ENCODE data around the gene SAMHD1. TPM values are rescaled to one million over a fixed set of nuclear protein-coding genes. Genes with fewer than 3 reads are reported as not detected.
A peak's percentile ranks its signal among the peaks of the same experiment; 100 is the strongest.

Gene SAMHD1
- total and polyA plus RNA-seq, 9 of the 15 experiments (the other 6 are each of a cell fraction or from before 2014, with no cell fraction given): 6.8 to 20.4 (median 14.8) TPM

- TF ChIP-seq PCBP1 (IDR thresholded peaks at IDR 0.05; ENCODE audit: low read depth, low read length, poor library complexity, severe bottlenecking) (no peak), MBD2 (IDR thresholded peaks at IDR 0.05; ENCODE audit: borderline replicate concordance, low read depth) (no peak), ZNF592 (IDR thresholded peaks at IDR 0.05) (0 out of 2 replicates have a peak, but pooled peaks have one; percentile 78), NBN (IDR thresholded peaks at IDR 0.05; ENCODE audit: low read depth) (no peak), ZBTB11 (CRISPR knock-in tag; IDR thresholded peaks at IDR 0.05) (0 out of 6 replicates have a peak, but pooled peaks of 1 of the 3 experiments have one; percentile 14), TBL1XR1 (IDR thresholded peaks at IDR 0.05; ENCODE audit: low read length in 2 of 2) (no peak), ZBTB1 (CRISPR knock-in tag; IDR thresholded peaks at IDR 0.05; ENCODE audit: borderline replicate concordance, low read depth) (no peak), MITF (IDR thresholded peaks at IDR 0.05) (no peak), ZNF184 (CRISPR knock-in tag; IDR thresholded peaks at IDR 0.05) (no peak), SFPQ (IDR thresholded peaks at IDR 0.05; ENCODE audit: low read depth, low read length) (no peak), ZNF232 (CRISPR knock-in tag; IDR thresholded peaks at IDR 0.05) (no peak; the same call in 1 of the 2 replicates), MYNN (IDR thresholded peaks at IDR 0.05) (no peak), MYNN (CRISPR knock-in tag; IDR thresholded peaks at IDR 0.05) (no peak), PPARD (CRISPR knock-in tag; IDR thresholded peaks at IDR 0.05) (no peak), ZBTB26 (CRISPR knock-in tag; IDR thresholded peaks at IDR 0.05) (no peak)
These were observed 90.0 kb downstream of the SAMHD1 start (continued) for GRCh38 chr20:36861625-36861874.

Measured in K562 (cell line).